Thyroid gland (tissue), 4 donors: Measurements from ENCODE around the gene STAT3.

Experiments used
- CTCF ChIP-seq, 6 experiments: fragments of 200-600 bp in 3 of 6; fragments of 450-650 bp in 3 of 6; sonication (generic) in 3 of 6; IDR thresholded peaks; one replicate each; pipeline ENCODE4 v1.5.1; 2016 to 2019; ENCODE audit warnings: antibody characterized with exemption in 6 of 6, mild to moderate bottlenecking in 2 of 6, inconsistent platforms in 1 of 6, moderate library complexity in 1 of 6
- POLR2A ChIP-seq, 2 donors: fragments of 450-650 bp; IDR thresholded peaks; one replicate each; pipeline ENCODE4 v1.6.1; 2017; ENCODE audit warnings: antibody characterized with exemption in 2 of 2, mild to moderate bottlenecking in 2 of 2, moderate library complexity in 1 of 2

GRCh38 chr17:42354956-42355843 lies 33.0 kb downstream of the STAT3 start:
- no peak for TF ChIP-seq CTCF (IDR thresholded peaks at IDR 0.05)
- no peak for TF ChIP-seq POLR2A (IDR thresholded peaks at IDR 0.05)
